ENCODE data around the gene VDAC1. TPM values are rescaled to one million over a fixed set of nuclear protein-coding genes. Genes with fewer than 3 reads are reported as not detected.
A peak's percentile ranks its signal among the peaks of the same experiment; 100 is the strongest.

Gene VDAC1
- total RNA-seq, 2 experiments from 2014 or later: 46.8 to 50.9 TPM

DNA sequence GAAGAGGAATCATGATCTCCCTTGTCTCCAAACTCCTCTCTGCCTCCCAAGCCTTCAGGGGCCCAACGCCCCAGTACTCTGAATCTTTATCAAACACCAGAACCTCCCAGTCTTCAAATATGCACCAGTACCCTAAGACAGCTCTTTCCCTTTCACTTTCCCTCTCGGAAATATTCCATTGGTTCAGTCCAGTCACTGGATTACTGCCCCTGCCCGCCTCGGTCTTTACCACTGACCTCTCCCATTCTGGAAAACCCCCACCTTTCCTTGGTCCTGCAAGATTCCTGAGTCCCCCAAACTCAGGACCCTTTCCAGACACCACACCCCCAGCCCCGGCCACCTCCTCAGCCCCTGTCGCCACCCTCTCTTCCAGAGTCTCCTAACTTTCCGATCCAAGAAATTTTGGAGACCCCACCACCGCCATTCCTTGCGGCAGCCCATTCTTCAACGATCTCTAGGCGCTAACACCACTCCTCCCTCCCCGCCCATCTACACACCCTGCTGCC is 37.0 kb downstream of the VDAC1 start:
- Mint-ChIP-seq H3K36me3 (ENCODE audit: low read depth) (peaks cover 43% of the 10 kb centered on the region), H3K27ac (peak overlapping the region; percentile 98), H3K9me3 (no peaks in the 10 kb centered on the region), H3K27me3 (no peaks in the 10 kb centered on the region), H3K4me3 (peak overlapping the region; percentile 94), H3K4me1 (ENCODE audit: low read depth) (peaks cover 62% of the 10 kb centered on the region)
- H3K4me1 ChIP-seq (ENCODE audit: insufficient read depth, low read length): peaks cover 20% of the 10 kb centered on the region
- no peaks in the 10 kb centered on the region for H3K27me3 ChIP-seq (ENCODE audit: control insufficient read depth in 1 of 2, insufficient read depth in 2 of 2, low read length in 2 of 2)
- POLR2A ChIA-PET: no interaction called here
- no peaks in the 10 kb centered on the region for H3K9me3 ChIP-seq (ENCODE audit: control insufficient read depth in 1 of 2, insufficient read depth in 1 of 2, low read length in 2 of 2)
- CTCF ChIA-PET: no interaction called here
- ATAC-seq (ENCODE audit: poor library complexity) (peak; percentile 36), DNase-seq (peak in 3 of 14 experiments; percentile 43 to 48 (median 44))
- TF ChIP-seq, protein P1, sequence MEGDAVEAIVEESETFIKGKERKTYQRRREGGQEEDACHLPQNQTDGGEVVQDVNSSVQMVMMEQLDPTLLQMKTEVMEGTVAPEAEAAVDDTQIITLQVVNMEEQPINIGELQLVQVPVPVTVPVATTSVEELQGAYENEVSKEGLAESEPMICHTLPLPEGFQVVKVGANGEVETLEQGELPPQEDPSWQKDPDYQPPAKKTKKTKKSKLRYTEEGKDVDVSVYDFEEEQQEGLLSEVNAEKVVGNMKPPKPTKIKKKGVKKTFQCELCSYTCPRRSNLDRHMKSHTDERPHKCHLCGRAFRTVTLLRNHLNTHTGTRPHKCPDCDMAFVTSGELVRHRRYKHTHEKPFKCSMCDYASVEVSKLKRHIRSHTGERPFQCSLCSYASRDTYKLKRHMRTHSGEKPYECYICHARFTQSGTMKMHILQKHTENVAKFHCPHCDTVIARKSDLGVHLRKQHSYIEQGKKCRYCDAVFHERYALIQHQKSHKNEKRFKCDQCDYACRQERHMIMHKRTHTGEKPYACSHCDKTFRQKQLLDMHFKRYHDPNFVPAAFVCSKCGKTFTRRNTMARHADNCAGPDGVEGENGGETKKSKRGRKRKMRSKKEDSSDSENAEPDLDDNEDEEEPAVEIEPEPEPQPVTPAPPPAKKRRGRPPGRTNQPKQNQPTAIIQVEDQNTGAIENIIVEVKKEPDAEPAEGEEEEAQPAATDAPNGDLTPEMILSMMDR (IDR thresholded peaks at IDR 0.05): no peak
- peak overlapping the region; percentile 82 to 86 for H3K27ac ChIP-seq (ENCODE audit: low read depth in 1 of 2, low read length in 2 of 2)
- intact Hi-C loops (cut with DNase I, micrococcal nuclease): loop anchor here (2.0 to 10.0 kb wide), 4 partner anchors 37 to 1103 kb away; partner anchors contain the start of genes GDF9 (in 1 of the 2), HSPA4 (in 1 of the 2), PCBD2 (in 1 of the 2) and UQCRQ (in 1 of the 2)
- peak overlapping the region; percentile 95 for H3K4me3 ChIP-seq (ENCODE audit: low read length)
- no peaks in the 10 kb centered on the region for H3K36me3 ChIP-seq (ENCODE audit: insufficient read depth, low read length)

DNA sequence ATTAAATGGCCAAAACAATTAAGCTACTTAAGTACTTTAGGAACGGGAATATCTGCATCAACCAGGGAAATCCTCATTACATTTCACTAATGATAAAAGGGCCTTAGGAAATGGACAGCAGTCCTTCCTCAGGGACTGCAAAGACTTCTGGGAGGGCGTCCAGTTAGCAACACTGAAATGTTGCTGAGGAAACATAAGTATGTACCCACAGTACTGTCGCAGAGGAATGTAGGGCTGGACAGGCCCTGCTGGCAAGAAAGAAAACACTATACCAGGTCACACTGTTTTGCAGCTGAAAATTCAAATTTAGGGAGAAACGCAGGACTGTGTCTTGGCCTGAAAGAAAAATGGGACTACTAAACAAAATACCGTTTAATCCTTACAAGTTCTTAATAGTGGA is 37.7 kb downstream of the VDAC1 start:
- Histone ChIP-seq H3K36me3 (ENCODE audit: insufficient read depth, low read length) (no peaks in the 10 kb centered on the region), H3K4me1 (ENCODE audit: insufficient read depth, low read length) (peaks cover 20% of the 10 kb centered on the region), H3K27me3 (ENCODE audit: control insufficient read depth in 1 of 2, insufficient read depth in 2 of 2, low read length in 2 of 2) (no peaks in the 10 kb centered on the region), H3K4me3 (ENCODE audit: low read length) (no peak overlapping the region), H3K27ac (ENCODE audit: low read depth in 1 of 2, low read length in 2 of 2) (peak overlapping the region in 1 of 2 donors; percentile 86), H3K9me3 (ENCODE audit: control insufficient read depth in 1 of 2, insufficient read depth in 1 of 2, low read length in 2 of 2) (no peaks in the 10 kb centered on the region)
- ChIA-PET POLR2A (no interaction called here), CTCF (no interaction called here)
- Mint-ChIP-seq H3K27ac (peak overlapping the region; percentile 98), H3K36me3 (ENCODE audit: low read depth) (peaks cover 43% of the 10 kb centered on the region), H3K4me1 (ENCODE audit: low read depth) (peaks cover 69% of the 10 kb centered on the region), H3K4me3 (peak overlapping the region; percentile 94), H3K27me3 (no peaks in the 10 kb centered on the region), H3K9me3 (no peaks in the 10 kb centered on the region)
- DNase-seq (no peak), ATAC-seq (ENCODE audit: poor library complexity) (no peak)
- intact Hi-C loops (cut with DNase I, micrococcal nuclease): loop anchor here in 1 of 2 experiments (5.0 to 10.0 kb wide), 3 partner anchors 915 to 1102 kb away; partner anchors contain the start of genes GDF9, HSPA4, PCBD2 and UQCRQ
- TF ChIP-seq, protein P1 (IDR thresholded peaks at IDR 0.05): no peak

- ATAC-seq (ENCODE audit: poor library complexity) (no peak), DNase-seq (no peak)
- H3K9me3 ChIP-seq (ENCODE audit: control insufficient read depth in 1 of 2, insufficient read depth in 1 of 2, low read length in 2 of 2): no peaks in the 10 kb centered on the region
- no peak overlapping the region for H3K4me3 ChIP-seq (ENCODE audit: low read length)
- intact Hi-C loops (cut with DNase I, micrococcal nuclease): loop anchor here in 1 of 2 experiments (5.0 to 10.0 kb wide), 3 partner anchors 914 to 1101 kb away; partner anchors contain the start of genes GDF9, HSPA4, PCBD2 and UQCRQ
- no peaks in the 10 kb centered on the region for H3K36me3 ChIP-seq (ENCODE audit: insufficient read depth, low read length)
- Mint-ChIP-seq H3K27me3 (no peaks in the 10 kb centered on the region), H3K4me3 (peak overlapping the region; percentile 94), H3K27ac (no peak overlapping the region), H3K36me3 (ENCODE audit: low read depth) (peaks cover 39% of the 10 kb centered on the region), H3K9me3 (no peaks in the 10 kb centered on the region), H3K4me1 (ENCODE audit: low read depth) (peaks cover 70% of the 10 kb centered on the region)
- H3K27me3 ChIP-seq (ENCODE audit: control insufficient read depth in 1 of 2, insufficient read depth in 2 of 2, low read length in 2 of 2): no peaks in the 10 kb centered on the region
- TF ChIP-seq, protein P1 (IDR thresholded peaks at IDR 0.05): no peak
- CTCF ChIA-PET: no interaction called here
- POLR2A ChIA-PET: no interaction called here
- H3K27ac ChIP-seq (ENCODE audit: low read depth in 1 of 2, low read length in 2 of 2): no peak overlapping the region
- H3K4me1 ChIP-seq (ENCODE audit: insufficient read depth, low read length): peaks cover 20% of the 10 kb centered on the region
Measured at GRCh38 chr5:133966090-133966489, 38.7 kb downstream of the VDAC1 start.
